ENCODE data around the gene D2HGDH. TPM values are rescaled to one million over a fixed set of nuclear protein-coding genes. Genes with fewer than 3 reads are reported as not detected.
"Not testable (repeated sequence)": the region's sequence is repeated elsewhere in the genome, so short reads cannot be mapped to it uniquely, and the experiment has no call there.

D2HGDH gene
- total RNA-seq, 1 experiment from 2014 or later = 46.3 TPM

DNA sequence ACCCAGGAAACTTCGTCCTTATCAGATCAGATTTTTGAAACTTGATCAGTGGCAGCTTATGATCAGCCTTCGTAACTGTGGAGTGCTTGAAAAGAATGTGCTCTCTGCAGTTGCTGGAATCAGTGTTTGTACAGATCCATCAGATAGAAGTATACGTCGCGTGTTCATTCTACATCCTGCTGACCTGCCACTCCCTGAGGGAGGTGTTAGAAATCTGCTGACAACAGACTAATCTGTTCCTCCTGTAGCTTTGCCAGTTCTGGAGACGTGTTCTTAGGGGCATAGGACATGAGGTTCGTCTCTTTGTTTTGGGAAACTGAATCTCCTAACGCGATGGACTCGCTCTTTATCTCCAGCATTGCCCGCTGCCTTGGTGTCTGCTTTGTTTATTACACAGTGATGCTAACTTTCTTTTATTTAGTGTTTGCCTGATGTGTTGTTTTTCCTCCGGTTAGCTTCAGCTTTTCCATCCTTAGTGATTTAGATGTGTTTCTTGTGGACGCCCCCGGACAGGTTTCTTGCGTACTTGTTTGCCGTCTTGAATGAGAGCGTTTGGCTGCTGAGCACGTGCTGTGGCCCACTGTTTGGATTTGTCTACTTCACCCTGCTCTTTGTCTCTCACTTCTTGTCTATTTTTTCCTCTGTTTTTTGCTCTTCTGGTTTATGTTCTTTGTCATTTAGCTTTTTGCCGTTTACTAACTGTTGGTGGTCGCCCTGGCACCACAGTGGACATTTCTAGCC is 24.8 kb downstream of the D2HGDH start:
- DNase-seq (ENCODE audit: low read depth, low spot score) (no peak), ATAC-seq (no peak)
- intact Hi-C loops (cut with micrococcal nuclease) = no loop called here
- BruUV-seq (replicated peaks) = no TSS peak
- no peak overlapping the region for H3K27ac ChIP-seq (ENCODE audit: low read depth, low read length)
- no peak overlapping the region for H3K9ac ChIP-seq (ENCODE audit: low read length)
- POLR2A ChIA-PET = no interaction called here
- RAD21 ChIA-PET (ENCODE audit: low non-redundant PET in 1 of 2, low total read pairs in 2 of 2, uncharacterized antibody in 2 of 2, unreplicated experiment in 2 of 2) = no interaction called here
- H2AFZ ChIP-seq (ENCODE audit: low read depth, low read length, poor library complexity, severe bottlenecking) = no peak overlapping the region
- no peaks in the 10 kb centered on the region for H3K9me2 ChIP-seq (ENCODE audit: insufficient read depth)
- no peak overlapping the region for H3K4me2 ChIP-seq (ENCODE audit: low read length)
- H3K79me2 ChIP-seq (ENCODE audit: insufficient read depth, low read length) = no peaks in the 10 kb centered on the region
- H3K27me3 ChIP-seq (ENCODE audit: insufficient read depth, low read length) = no peaks in the 10 kb centered on the region
- H3K4me1 ChIP-seq (ENCODE audit: control insufficient read depth in 1 of 2, insufficient read depth in 2 of 2, low read length in 2 of 2) = no peaks in the 10 kb centered on the region
- H3K4me3 ChIP-seq (replicated peaks in 1 of 2; ENCODE audit: low read depth in 1 of 2, low read length in 2 of 2) = no peak overlapping the region
- CTCF ChIA-PET = no interaction called here
- H4K20me1 ChIP-seq (ENCODE audit: insufficient read depth) = no peaks in the 10 kb centered on the region
- H3K9me3 ChIP-seq (ENCODE audit: control insufficient read depth in 1 of 2, insufficient read depth in 1 of 2, low read depth in 1 of 2, low read length in 2 of 2) = no peaks in the 10 kb centered on the region
- H3K36me3 ChIP-seq (ENCODE audit: control insufficient read depth in 1 of 2, insufficient read depth in 2 of 2, low read length in 2 of 2) = peaks cover 11 to 17% of the 10 kb centered on the region in 2 experiments; a peak in 3 of 4 replicates
- TF ChIP-seq RAD21 (IDR thresholded peaks at IDR 0.05; ENCODE audit: low read depth) = no peak
- TF ChIP-seq, protein P1, sequence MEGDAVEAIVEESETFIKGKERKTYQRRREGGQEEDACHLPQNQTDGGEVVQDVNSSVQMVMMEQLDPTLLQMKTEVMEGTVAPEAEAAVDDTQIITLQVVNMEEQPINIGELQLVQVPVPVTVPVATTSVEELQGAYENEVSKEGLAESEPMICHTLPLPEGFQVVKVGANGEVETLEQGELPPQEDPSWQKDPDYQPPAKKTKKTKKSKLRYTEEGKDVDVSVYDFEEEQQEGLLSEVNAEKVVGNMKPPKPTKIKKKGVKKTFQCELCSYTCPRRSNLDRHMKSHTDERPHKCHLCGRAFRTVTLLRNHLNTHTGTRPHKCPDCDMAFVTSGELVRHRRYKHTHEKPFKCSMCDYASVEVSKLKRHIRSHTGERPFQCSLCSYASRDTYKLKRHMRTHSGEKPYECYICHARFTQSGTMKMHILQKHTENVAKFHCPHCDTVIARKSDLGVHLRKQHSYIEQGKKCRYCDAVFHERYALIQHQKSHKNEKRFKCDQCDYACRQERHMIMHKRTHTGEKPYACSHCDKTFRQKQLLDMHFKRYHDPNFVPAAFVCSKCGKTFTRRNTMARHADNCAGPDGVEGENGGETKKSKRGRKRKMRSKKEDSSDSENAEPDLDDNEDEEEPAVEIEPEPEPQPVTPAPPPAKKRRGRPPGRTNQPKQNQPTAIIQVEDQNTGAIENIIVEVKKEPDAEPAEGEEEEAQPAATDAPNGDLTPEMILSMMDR (IDR thresholded peaks at IDR 0.05 in 2 of 3, conservative IDR thresholded peaks at IDR 0.05 in 1 of 3; ENCODE audit: borderline replicate concordance in 1 of 3, insufficient read depth in 1 of 3, low read depth in 2 of 3, low read length in 2 of 3) = no peak
- TF ChIP-seq JUND (IDR thresholded peaks at IDR 0.05) = no peak
- TF ChIP-seq SIN3A (IDR thresholded peaks at IDR 0.05; ENCODE audit: low read depth) = no peak
- no peak for TF ChIP-seq EZH2phosphoT487 (IDR thresholded peaks at IDR 0.05; ENCODE audit: borderline replicate concordance)

DNA sequence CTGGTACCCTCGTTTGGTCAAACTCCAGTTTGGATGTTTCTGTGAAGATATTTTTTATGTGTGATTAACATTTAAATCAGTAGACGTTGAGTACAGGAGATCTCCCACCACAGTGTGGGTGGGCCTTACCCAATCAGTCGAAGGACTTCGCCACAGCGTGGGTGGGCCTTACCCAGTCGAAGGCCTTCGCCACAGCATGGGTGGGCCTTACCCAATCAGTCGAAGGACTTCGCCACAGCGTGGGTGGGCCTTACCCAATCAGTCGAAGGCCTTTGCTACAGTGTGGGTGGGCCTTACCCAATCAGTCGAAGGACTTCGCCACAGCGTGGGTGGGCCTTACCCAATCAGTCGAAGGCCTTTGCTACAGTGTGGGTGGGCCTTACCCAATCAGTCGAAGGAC is 25.5 kb downstream of the D2HGDH start:
- intact Hi-C loops (cut with micrococcal nuclease); ATAC-seq; DNase-seq (ENCODE audit: low read depth, low spot score); H3K27ac ChIP-seq (ENCODE audit: low read depth, low read length); H4K20me1 ChIP-seq (ENCODE audit: insufficient read depth); H2AFZ ChIP-seq (ENCODE audit: low read depth, low read length, poor library complexity, severe bottlenecking); H3K9me2 ChIP-seq (ENCODE audit: insufficient read depth); H3K4me1 ChIP-seq (ENCODE audit: control insufficient read depth in 1 of 2, insufficient read depth in 2 of 2, low read length in 2 of 2); H3K27me3 ChIP-seq (ENCODE audit: insufficient read depth, low read length); POLR2A ChIA-PET; RAD21 ChIA-PET (ENCODE audit: low non-redundant PET in 1 of 2, low total read pairs in 2 of 2, uncharacterized antibody in 2 of 2, unreplicated experiment in 2 of 2); H3K4me3 ChIP-seq (replicated peaks in 1 of 2; ENCODE audit: low read depth in 1 of 2, low read length in 2 of 2); BruUV-seq (replicated peaks); H3K9ac ChIP-seq (ENCODE audit: low read length); H3K4me2 ChIP-seq (ENCODE audit: low read length); H3K9me3 ChIP-seq (ENCODE audit: control insufficient read depth in 1 of 2, insufficient read depth in 1 of 2, low read depth in 1 of 2, low read length in 2 of 2); CTCF ChIA-PET; H3K79me2 ChIP-seq (ENCODE audit: insufficient read depth, low read length): not testable (repeated sequence)
- peaks cover 11 to 17% of the 10 kb centered on the region in 2 experiments; a peak in 3 of 4 replicates for H3K36me3 ChIP-seq (ENCODE audit: control insufficient read depth in 1 of 2, insufficient read depth in 2 of 2, low read length in 2 of 2)
